DOHH2 (cell line): ENCODE measurements around the gene NR3C2.

Source experiments
- EZH2phosphoT487 ChIP-seq: fragments of 200-600 bp; sonication (generic); IDR thresholded peaks from 2 replicates; pipeline ENCODE4 v1.6.1; 2017; ENCODE audit warnings: borderline replicate concordance, mild to moderate bottlenecking, antibody characterized with exemption, low read length, moderate library complexity, mixed read lengths
- TF ChIP-seq, protein P1 (sequence below): fragments of 200-600 bp; sonication (generic); IDR thresholded peaks from one replicate; pipeline ENCODE4 v1.5.1; 2014; ENCODE audit warnings: antibody characterized with exemption, mild to moderate bottlenecking, low read depth, low read length; ENCODE audit not compliant: poor library complexity, severe bottlenecking

DNA sequence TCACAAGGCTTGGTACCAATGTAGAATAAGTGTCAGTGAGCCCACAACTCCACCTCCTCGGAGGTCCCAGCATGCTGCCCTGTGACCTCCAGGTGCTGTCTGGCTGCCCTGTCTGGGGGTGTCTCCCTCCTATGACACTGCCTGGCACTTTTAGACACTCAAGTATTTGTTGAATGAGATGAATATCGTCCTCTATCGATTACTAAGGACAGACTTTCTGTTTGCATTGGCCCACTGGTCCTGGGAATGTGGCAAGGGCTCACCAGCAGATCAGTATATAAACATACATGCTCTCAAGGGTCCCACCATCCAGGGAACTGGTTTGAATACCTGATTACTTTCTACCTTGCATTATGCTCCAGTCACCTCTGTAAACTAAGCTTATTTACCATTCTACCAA, 333.0 kb downstream of the NR3C2 start:
- TF ChIP-seq, protein P1, sequence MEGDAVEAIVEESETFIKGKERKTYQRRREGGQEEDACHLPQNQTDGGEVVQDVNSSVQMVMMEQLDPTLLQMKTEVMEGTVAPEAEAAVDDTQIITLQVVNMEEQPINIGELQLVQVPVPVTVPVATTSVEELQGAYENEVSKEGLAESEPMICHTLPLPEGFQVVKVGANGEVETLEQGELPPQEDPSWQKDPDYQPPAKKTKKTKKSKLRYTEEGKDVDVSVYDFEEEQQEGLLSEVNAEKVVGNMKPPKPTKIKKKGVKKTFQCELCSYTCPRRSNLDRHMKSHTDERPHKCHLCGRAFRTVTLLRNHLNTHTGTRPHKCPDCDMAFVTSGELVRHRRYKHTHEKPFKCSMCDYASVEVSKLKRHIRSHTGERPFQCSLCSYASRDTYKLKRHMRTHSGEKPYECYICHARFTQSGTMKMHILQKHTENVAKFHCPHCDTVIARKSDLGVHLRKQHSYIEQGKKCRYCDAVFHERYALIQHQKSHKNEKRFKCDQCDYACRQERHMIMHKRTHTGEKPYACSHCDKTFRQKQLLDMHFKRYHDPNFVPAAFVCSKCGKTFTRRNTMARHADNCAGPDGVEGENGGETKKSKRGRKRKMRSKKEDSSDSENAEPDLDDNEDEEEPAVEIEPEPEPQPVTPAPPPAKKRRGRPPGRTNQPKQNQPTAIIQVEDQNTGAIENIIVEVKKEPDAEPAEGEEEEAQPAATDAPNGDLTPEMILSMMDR, result no peak
- no peak for TF ChIP-seq EZH2phosphoT487
